Endothelial cell of umbilical vein (primary cell): ENCODE measurements around the gene COX8A. TPM values are rescaled to one million over a fixed set of nuclear protein-coding genes. Genes with fewer than 3 reads are reported as not detected.

Experiments
- BruUV-seq: library from RNA; stranded (reverse); fragments of 400-500 nt; replicated peaks from 2 replicates; lab custom pipeline; 2021; lab: Mats Ljungman, UMichigan
- CTCF ChIA-PET: fragments of 300-600, 350-600 bp; sonication (Branson Sonifier 250); formaldehyde crosslinking; loops from one replicate; lab custom pipeline; 2021; ENCODE audit warnings: antibody characterized with exemption, inconsistent platforms; lab: Charles Lee
- POLR2A ChIA-PET: fragments of 300-600, 350-600 bp; sonication (Branson Sonifier 250); formaldehyde crosslinking; loops from one replicate; lab custom pipeline; 2021; ENCODE audit warnings: antibody characterized with exemption, inconsistent platforms; lab: Charles Lee
- DNase-seq: peaks from one replicate; pipeline ENCODE4 v3.0.0-alpha.2; 2011; ENCODE audit warnings: low read depth, low spot score
- FAIRE-seq: peaks from 2 replicates; lab custom pipeline; 2011; peaks lifted over from hg19 to GRCh38; lab: Jason Lieb, UNC
- H2AFZ ChIP-seq: 2 replicates; pipeline ENCODE4 v1.6.0; 2012; ENCODE audit warnings: low read depth, low read length, control low read depth, inconsistent platforms
- H3K27ac ChIP-seq: 2 replicates; pipeline ENCODE4 v1.5.1; 2011; ENCODE audit warnings: low read depth, mild to moderate bottlenecking, control low read depth, low read length, moderate library complexity; ENCODE audit not compliant: insufficient read depth
- H3K27me3 ChIP-seq, 2 experiments: 2 replicates each; pipeline versions ENCODE4 v1.6.0 to v1.6.1; 2011; ENCODE audit warnings: low read length in 2 of 2, mixed read lengths in 1 of 2; ENCODE audit not compliant: control insufficient read depth in 2 of 2, insufficient read depth in 2 of 2
- H3K36me3 ChIP-seq, 2 experiments: 2 replicates in 1 of 2; 3 replicates in 1 of 2; pipeline ENCODE4 v1.5.1; 2011; ENCODE audit warnings: low read length in 2 of 2, mild to moderate bottlenecking in 1 of 2, moderate library complexity in 1 of 2; ENCODE audit not compliant: control insufficient read depth in 2 of 2, insufficient read depth in 2 of 2; ENCODE audit errors: extremely low read depth in 1 of 2
- H3K4me1 ChIP-seq: 3 replicates; pipeline ENCODE4 v1.5.1; 2011; ENCODE audit warnings: mild to moderate bottlenecking, low read length; ENCODE audit not compliant: control insufficient read depth, insufficient read depth; ENCODE audit errors: extremely low read depth
- H3K4me2 ChIP-seq: 2 replicates; pipeline ENCODE4 v1.6.1; 2011; ENCODE audit warnings: low read length, control low read depth, mixed read lengths; ENCODE audit not compliant: insufficient read depth
- H3K4me3 ChIP-seq, 3 experiments: fragments of 200-600 bp in 1 of 3; sonication (generic), shearing (Covaris generic) in 1 of 3; replicated peaks in 1 of 3; 2 replicates each; pipeline ENCODE4 v1.5.1; 2011 to 2016; ENCODE audit warnings: control low read depth in 3 of 3, low read length in 3 of 3, mild to moderate bottlenecking in 2 of 3, inconsistent platforms in 1 of 3, low read depth in 1 of 3, moderate library complexity in 1 of 3; ENCODE audit not compliant: insufficient read depth in 1 of 3
- H3K79me2 ChIP-seq: 2 replicates; pipeline ENCODE4 v1.6.0; 2012; ENCODE audit warnings: low read length, inconsistent platforms; ENCODE audit not compliant: control insufficient read depth, insufficient read depth
- H3K9ac ChIP-seq: replicated peaks from 2 replicates; pipeline ENCODE3; 2011; ENCODE audit warnings: low read length, control low read depth; ENCODE audit not compliant: insufficient read depth; ENCODE audit errors: extremely low read depth
- H3K9me1 ChIP-seq: replicated peaks from 3 replicates; pipeline ENCODE4 v1.6.0; 2011; ENCODE audit warnings: mild to moderate bottlenecking, low read length; ENCODE audit not compliant: control insufficient read depth, insufficient read depth; ENCODE audit errors: extremely low read depth
- H3K9me3 ChIP-seq: replicated peaks from 2 replicates; pipeline ENCODE4 v1.5.1; 2012; ENCODE audit warnings: low read length, inconsistent platforms; ENCODE audit not compliant: control insufficient read depth, insufficient read depth
- H4K20me1 ChIP-seq: replicated peaks from 2 replicates; pipeline ENCODE3; 2011; ENCODE audit warnings: mild to moderate bottlenecking, low read length; ENCODE audit not compliant: control insufficient read depth, insufficient read depth; ENCODE audit errors: extremely low read depth
- EZH2 ChIP-seq: IDR thresholded peaks from 2 replicates; pipeline ENCODE4 v1.6.1; 2012; ENCODE audit warnings: borderline replicate concordance, low read depth, mild to moderate bottlenecking, moderate library complexity, low read length, inconsistent platforms; ENCODE audit not compliant: severe bottlenecking
- GATA2 ChIP-seq: IDR thresholded peaks from 2 replicates; pipeline ENCODE4 v1.7.0; 2011; ENCODE audit warnings: low read depth, mild to moderate bottlenecking, moderate library complexity, mixed read lengths, low read length; ENCODE audit not compliant: insufficient read length, insufficient read depth
- JUN ChIP-seq: IDR thresholded peaks from 2 replicates; pipeline ENCODE4 v1.6.1; 2011; ENCODE audit warnings: borderline replicate concordance, low read depth; ENCODE audit not compliant: insufficient read length, insufficient read depth
- MAX ChIP-seq: IDR thresholded peaks from 2 replicates; pipeline ENCODE4 v1.6.1; 2011; ENCODE audit not compliant: insufficient read depth, insufficient read length
- MYC ChIP-seq: IDR thresholded peaks from one replicate; pipeline ENCODE4 v1.6.1; 2011; ENCODE audit warnings: mild to moderate bottlenecking, low read depth, low read length
- POLR2A ChIP-seq: IDR thresholded peaks from 2 replicates; pipeline ENCODE4 v1.6.1; 2012; ENCODE audit warnings: low read depth, mild to moderate bottlenecking, control low read depth, low read length
- POLR2AphosphoS5 ChIP-seq: IDR thresholded peaks from 2 replicates; pipeline ENCODE4 v1.6.1; 2012; ENCODE audit warnings: low read depth, mild to moderate bottlenecking, control low read depth, low read length, moderate library complexity; ENCODE audit not compliant: insufficient read depth
- dilution Hi-C: fragments of 300-500 bp; cut with MboI; formaldehyde crosslinking; loops from one replicate; pipeline ENCODE4 v1.15.0; 2019; ENCODE audit warnings: low sequenced_read_pairs; ENCODE audit not compliant: extremely low pct_ligation_motif_present
- intact Hi-C: fragments of 100-400 bp; cut with micrococcal nuclease; formaldehyde crosslinking; loops from one replicate; pipeline ENCODE4 v1.10.0; 2022
- polyA plus RNA-seq, 4 experiments: library from polyadenylated mRNA; depleted of rRNA in 3 of 4; stranded (reverse) in 3 of 4; unstranded in 1 of 4; fragments of >200 nt; gene quantifications; 2 replicates each; pipeline versions ENCODE4 v1.2.1 to v1.2.3, GENCODE V29; 2011 to 2012; ENCODE audit warnings: missing spikeins in 1 of 4
- total RNA-seq: library from RNA; stranded (reverse); gene quantifications from 2 replicates; pipeline ENCODE4 v1.2.3, GENCODE V29; 2021

The COX8A gene
- total and polyA plus RNA-seq, 2 donors (not counting 3 experiments of a cell fraction or from before 2014, with no cell fraction given), result 339 to 930 TPM

DNA sequence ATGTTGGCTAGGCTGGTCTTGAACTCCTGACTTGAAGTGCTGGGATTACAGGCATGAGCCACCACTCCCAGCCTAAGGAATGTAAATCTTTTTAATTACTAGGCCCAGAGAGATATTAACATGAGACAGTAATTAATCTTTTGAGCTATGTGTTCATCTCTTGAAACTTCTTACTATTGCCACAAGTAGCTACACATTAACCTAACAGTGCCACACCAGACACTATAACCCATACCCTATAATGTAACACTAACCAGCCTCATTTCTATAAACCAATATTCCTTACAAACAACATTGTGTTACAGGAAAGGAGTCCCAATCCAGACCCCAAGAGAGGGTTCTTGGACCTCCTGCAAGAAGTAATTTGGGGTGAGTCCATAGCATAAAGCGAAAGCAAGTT lies 8.0 kb upstream of the COX8A start:
- ChIA-PET CTCF (interaction anchor here (0.6 to 1.4 kb wide), 2 partner anchors 21 to 41 kb away, joined by 3 to 6 read pairs; no protein-coding TSS in a partner anchor), POLR2A (no interaction called here)
- Histone ChIP-seq H3K4me3 (no peak overlapping the region), H3K9me1 (no peaks in the 10 kb centered on the region), H2AFZ (no peak overlapping the region), H3K9me3 (no peaks in the 10 kb centered on the region), H3K9ac (no peak overlapping the region), H3K4me2 (no peak overlapping the region), H3K4me1 (no peaks in the 10 kb centered on the region), H3K27me3 (peaks cover 0 to 2% of the 10 kb centered on the region in 2 experiments), H3K27ac (no peak overlapping the region), H3K36me3 (no peaks in the 10 kb centered on the region), H4K20me1 (no peaks in the 10 kb centered on the region), H3K79me2 (no peaks in the 10 kb centered on the region)
- intact Hi-C loops (no loop called here), dilution Hi-C loops (no loop called here)
- TF ChIP-seq MYC, result no peak
- TF ChIP-seq POLR2A, result no peak
- TF ChIP-seq MAX, result no peak
- TF ChIP-seq EZH2, result no peak
- no TSS peak for BruUV-seq
- no peak for FAIRE-seq
- no peak for DNase-seq

DNA sequence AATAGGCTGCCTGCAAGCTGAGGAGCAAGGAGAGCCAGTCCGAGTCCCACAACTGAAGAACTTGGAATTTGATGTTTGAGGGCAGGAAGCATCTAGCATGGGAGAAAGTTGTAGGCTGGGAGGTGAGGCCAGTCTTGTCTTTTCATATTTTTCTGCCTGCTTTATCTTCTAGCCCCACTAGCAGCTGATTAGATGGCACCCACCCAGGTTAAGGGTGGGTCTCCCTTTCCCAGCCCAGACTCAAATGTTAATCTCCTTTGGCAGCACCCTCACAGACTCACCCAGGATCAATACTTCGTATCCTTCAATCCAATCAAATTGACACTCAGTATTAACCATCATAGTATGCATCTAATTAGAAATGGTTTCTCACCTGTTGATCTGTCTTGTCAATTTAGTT lies 5.0 kb upstream of the COX8A start:
- Histone ChIP-seq H3K36me3 (no peaks in the 10 kb centered on the region), H3K79me2 (no peaks in the 10 kb centered on the region), H3K9ac (no peak overlapping the region), H3K27me3 (peaks cover 0 to 2% of the 10 kb centered on the region in 2 experiments), H3K9me3 (no peaks in the 10 kb centered on the region), H3K27ac (no peak overlapping the region), H3K9me1 (no peaks in the 10 kb centered on the region), H3K4me2 (no peak overlapping the region), H4K20me1 (no peaks in the 10 kb centered on the region), H3K4me1 (no peaks in the 10 kb centered on the region), H2AFZ (no peak overlapping the region), H3K4me3 (no peak overlapping the region)
- no peak for FAIRE-seq
- dilution Hi-C loops, result no loop called here
- ChIA-PET POLR2A (no interaction called here), CTCF (interaction anchor here (1.1 kb wide), 1 partner anchor 24 kb away, joined by 4 read pairs; no protein-coding TSS in a partner anchor)
- no TSS peak for BruUV-seq
- no peak for DNase-seq
- intact Hi-C loops, result no loop called here
- TF ChIP-seq POLR2AphosphoS5 (no peak), JUN (no peak), GATA2 (no peak)
